Skeletal muscle satellite cell (primary cell): ENCODE results near the gene ST6GALNAC6. TPM values are rescaled to one million over a fixed set of nuclear protein-coding genes. Genes with fewer than 3 reads are reported as not detected.
A peak's percentile ranks its signal among the peaks of the same experiment; 100 is the strongest.
"Not testable (repeated sequence)": the region's sequence is repeated elsewhere in the genome, so short reads cannot be mapped to it uniquely, and the experiment has no call there.

Experiments
- H3K27me3 ChIP-seq: 2 replicates; pipeline ENCODE4 v1.7.0; 2013; ENCODE audit warnings: low read length; ENCODE audit not compliant: control insufficient read depth, insufficient read depth
- H3K36me3 ChIP-seq: 2 replicates; pipeline ENCODE4 v1.7.0; 2013; ENCODE audit warnings: mild to moderate bottlenecking, control low read depth, low read length; ENCODE audit not compliant: insufficient read depth
- H3K4me1 ChIP-seq: 2 replicates; pipeline ENCODE4 v1.7.0; 2013; ENCODE audit warnings: low read length; ENCODE audit not compliant: control insufficient read depth, insufficient read depth
- H3K4me2 ChIP-seq: 2 replicates; pipeline ENCODE4 v1.7.0; 2013; ENCODE audit warnings: mild to moderate bottlenecking, low read length
- H3K4me3 ChIP-seq: 2 replicates; pipeline ENCODE4 v1.7.0; 2013; ENCODE audit warnings: low read length
- H3K9ac ChIP-seq: 2 replicates; pipeline ENCODE4 v1.7.0; 2013; ENCODE audit warnings: mild to moderate bottlenecking, low read depth, low read length, moderate library complexity
- H3K9me3 ChIP-seq: replicated peaks from 2 replicates; pipeline ENCODE4 v1.7.0; 2013; ENCODE audit warnings: mild to moderate bottlenecking, control low read depth, low read length
- small RNA-seq: library from RNA; depleted of rRNA; stranded (forward); fragments of <200 nt; gene quantifications from one replicate; pipeline ENCODE3, GENCODE V24; 2012

The ST6GALNAC6 gene

DNA sequence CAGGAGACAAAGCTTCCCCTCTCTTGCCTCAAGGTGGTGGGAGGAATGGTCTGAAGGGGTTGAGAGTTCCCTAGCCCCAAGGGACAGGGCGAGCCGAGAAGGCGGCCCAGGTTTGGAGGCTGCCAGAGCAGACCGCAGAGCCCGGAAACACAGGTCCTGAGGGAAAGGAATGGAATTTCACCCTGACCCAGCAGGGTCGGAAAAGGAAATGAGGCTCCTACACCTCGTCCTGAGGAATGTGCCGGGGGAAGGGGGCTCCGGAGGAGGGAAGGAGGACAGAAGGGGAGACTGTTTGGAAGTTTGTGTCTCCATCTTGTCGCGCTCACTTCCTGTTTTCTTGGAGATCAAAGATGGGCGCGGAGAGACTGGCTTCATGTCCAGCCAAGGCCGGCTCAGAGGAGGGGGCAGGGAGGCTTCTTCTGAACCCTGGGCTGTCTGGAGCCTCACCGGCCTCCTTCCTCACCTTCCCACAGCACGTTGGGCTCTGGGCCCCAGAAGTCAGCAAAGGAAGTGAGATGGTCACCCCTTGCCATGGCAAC, 54.5 kb downstream of the ST6GALNAC6 start:
- H3K36me3 ChIP-seq: peaks cover 43% of the 10 kb centered on the region
- peaks cover 59% of the 10 kb centered on the region for H3K4me1 ChIP-seq
- no peaks in the 10 kb centered on the region for H3K27me3 ChIP-seq
- H3K4me2 ChIP-seq: peak overlapping the region; percentile 55
- H3K4me3 ChIP-seq: peak overlapping the region; percentile 27
- peak overlapping the region; percentile 29 for H3K9ac ChIP-seq
- H3K9me3 ChIP-seq: peaks cover 9% of the 10 kb centered on the region

DNA sequence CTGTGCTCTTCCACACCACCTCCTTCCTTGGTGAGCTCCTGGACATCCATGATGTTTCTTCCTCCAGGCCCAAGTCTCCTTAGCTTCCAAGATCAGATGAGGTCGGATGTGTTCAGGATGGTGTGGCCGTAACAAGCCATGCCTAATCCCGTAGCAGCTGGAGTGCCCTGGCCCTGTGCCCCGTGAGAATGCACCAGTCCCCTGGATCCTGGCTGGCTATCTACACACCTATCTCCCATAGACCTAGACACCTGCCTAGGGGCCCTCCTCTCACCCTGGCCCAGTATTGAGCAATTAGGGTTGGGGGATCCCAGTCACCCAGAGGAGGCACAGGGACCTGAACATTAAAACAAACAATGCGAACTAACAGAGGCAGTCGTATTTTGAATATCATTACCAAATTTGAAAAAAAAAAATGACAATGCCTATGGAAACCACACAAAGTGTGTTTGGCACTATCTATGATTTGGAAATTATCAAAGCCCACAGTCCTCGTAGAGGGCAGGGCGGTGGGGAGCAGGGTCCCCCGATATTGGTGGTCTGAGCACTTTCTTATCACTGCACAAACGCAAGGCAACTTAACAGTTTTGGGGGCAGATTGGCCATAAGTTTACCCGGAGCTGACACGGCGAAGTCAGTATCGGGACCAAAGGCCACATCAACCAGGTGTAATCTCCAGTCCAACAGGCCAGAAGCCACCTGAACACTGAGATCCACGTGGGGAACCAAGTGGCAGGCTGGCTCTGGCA, 58.1 kb downstream of the ST6GALNAC6 start:
- peaks cover 29% of the 10 kb centered on the region for H3K36me3 ChIP-seq
- H3K9me3 ChIP-seq: no peaks in the 10 kb centered on the region
- no peak overlapping the region for H3K4me3 ChIP-seq
- H3K27me3 ChIP-seq: no peaks in the 10 kb centered on the region
- peaks cover 72% of the 10 kb centered on the region for H3K4me1 ChIP-seq
- H3K9ac ChIP-seq: no peak overlapping the region
- H3K4me2 ChIP-seq: no peak overlapping the region

DNA sequence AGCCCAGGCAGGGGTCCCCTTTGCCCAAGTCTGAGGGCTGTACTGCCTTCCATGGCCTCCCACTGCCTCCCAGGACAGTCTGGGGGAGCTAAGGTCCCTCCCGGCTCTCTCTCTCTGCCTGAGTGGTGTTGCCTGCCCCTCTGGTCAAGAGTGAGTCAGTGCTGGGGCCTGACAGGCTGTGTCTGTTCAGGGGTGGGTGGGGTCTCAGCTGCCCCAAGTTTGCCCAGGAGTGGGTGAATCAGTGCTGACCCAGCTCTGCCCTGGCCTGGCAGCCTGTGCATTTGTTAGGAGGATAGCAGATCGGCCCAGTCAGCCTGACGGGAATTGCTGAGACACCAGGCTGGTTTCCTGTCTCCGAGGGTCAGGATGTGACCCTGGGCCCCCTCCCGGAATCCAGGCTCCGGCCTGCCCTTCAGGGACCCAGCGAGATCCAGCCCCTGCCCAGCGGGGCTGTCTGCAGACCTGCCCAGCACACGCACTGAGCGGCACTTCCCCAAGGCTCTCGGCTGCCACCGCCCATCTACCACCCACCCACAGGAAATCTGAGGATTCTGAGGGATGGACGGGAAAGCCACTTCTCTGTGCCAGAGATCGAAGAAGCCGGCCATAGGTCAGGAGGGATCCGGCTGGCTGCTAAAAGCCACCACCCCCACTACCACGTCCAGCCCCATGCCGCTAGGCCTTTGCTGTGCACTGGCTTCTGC, 60.9 kb downstream of the ST6GALNAC6 start:
- H3K27me3 ChIP-seq: no peaks in the 10 kb centered on the region
- H3K9me3 ChIP-seq: no peaks in the 10 kb centered on the region
- H3K9ac ChIP-seq: peak overlapping the region; percentile 80
- peaks cover 35% of the 10 kb centered on the region for H3K36me3 ChIP-seq
- peak overlapping the region; percentile 77 for H3K4me2 ChIP-seq
- H3K4me1 ChIP-seq: peaks cover 68% of the 10 kb centered on the region
- H3K4me3 ChIP-seq: peak overlapping the region; percentile 54

DNA sequence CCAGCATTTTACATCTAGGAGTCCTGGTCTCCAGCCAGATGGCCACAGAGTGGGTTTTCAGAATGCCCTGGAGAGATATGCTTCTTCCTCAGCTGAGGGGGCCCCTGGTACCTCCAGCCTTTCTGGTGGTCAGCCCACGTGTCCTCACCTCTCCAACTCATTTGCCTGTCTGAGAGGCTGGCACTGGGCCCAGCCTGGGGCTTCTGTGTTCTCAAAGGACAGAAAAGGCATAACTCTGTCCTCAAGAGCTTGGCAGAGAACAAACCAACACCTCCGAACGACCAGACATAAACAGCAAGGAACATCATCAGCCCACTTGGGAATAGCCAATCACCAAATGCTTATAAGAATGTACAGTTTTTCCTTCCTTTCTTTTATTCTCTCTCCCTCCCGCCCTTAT, 62.1 kb downstream of the ST6GALNAC6 start:
- H3K4me2 ChIP-seq: peak overlapping the region; percentile 2
- no peaks in the 10 kb centered on the region for H3K27me3 ChIP-seq
- peaks cover 78% of the 10 kb centered on the region for H3K4me1 ChIP-seq
- no peak overlapping the region for H3K4me3 ChIP-seq
- H3K9me3 ChIP-seq: no peaks in the 10 kb centered on the region
- peak overlapping the region; percentile 80 for H3K9ac ChIP-seq
- H3K36me3 ChIP-seq: peaks cover 27% of the 10 kb centered on the region

DNA sequence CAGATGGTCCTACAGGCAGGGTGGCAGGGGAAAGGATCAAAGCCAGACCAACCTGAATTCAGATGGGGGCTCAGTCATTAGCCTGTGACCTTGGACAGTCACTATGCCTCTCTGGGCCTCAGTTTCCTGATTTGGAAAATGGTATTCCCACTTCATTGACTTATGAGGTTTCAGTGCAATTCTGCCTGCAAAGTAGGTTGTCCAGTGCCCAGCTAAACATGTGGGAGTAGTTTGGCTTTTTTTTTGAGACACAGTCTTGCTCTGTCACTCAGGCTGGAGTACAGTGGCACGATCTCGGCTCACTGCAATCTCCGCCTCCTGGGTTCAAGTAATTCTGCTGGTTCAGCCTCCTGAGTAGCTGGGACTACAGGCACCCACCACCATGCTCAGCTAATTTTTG, 62.8 kb downstream of the ST6GALNAC6 start:
- H3K36me3 ChIP-seq: peaks cover 22% of the 10 kb centered on the region
- peak overlapping the region; percentile 38 for H3K4me3 ChIP-seq
- H3K9me3 ChIP-seq, H3K27me3 ChIP-seq: not testable (repeated sequence)
- peak overlapping the region; percentile 70 for H3K4me2 ChIP-seq
- peaks cover 83% of the 10 kb centered on the region for H3K4me1 ChIP-seq
- H3K9ac ChIP-seq: peak overlapping the region; percentile 80

DNA sequence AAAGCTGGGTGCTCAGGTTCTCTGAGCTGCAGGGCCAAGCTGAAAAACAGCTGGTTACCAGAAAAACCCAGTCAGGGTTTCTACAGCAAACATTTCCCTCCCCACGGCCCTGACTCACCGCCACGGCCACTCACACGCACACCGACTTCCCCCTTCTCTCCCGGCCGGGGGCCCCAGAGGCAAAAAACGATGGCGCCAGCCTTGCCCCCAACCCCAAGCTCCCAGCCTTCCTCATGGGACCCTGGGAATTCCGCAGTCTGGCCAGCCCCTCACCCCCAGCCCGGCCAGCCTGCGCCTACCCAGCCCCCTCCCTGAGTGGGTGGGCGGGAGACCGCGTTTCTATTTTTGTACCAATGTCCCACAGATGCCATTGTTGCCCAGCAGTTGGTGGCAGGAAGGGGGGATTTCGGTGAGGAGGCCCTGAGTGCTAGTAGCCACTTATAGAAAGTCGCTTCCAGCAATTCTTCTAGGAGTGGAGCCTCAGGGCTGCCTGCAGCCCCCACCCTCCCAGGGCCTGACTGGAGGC, 63.3 kb downstream of the ST6GALNAC6 start:
- Histone ChIP-seq H3K4me3 (peak overlapping the region; percentile 38), H3K4me1 (peaks cover 78% of the 10 kb centered on the region), H3K36me3 (peaks cover 17% of the 10 kb centered on the region), H3K9me3 (no peaks in the 10 kb centered on the region), H3K27me3 (no peaks in the 10 kb centered on the region), H3K9ac (peak overlapping the region; percentile 80), H3K4me2 (peak overlapping the region; percentile 70)

Small RNAs within 50 kb of the gene (small RNA-seq; reads per million reads assigned to genes)
- 0.91 reads per million, percentile 25 among the genes with 10 or more reads in this experiment for gene MIR4672
- not detected for gene RNA5SP296
